Measurements from ENCODE around the gene JMJD1C. TPM values are rescaled to one million over a fixed set of nuclear protein-coding genes. Genes with fewer than 3 reads are reported as not detected.

The JMJD1C gene
- total and polyA plus RNA-seq, 2 donors (not counting 3 experiments of a cell fraction or from before 2014, with no cell fraction given): 32.1 to 97.1 TPM

- CTCF ChIA-PET: interaction anchor here (1.4 to 1.6 kb wide), 2 partner anchors 9 to 16 kb away, joined by 4 to 5 read pairs; no protein-coding TSS in a partner anchor
- peak; percentile 44 for DNase-seq (ENCODE audit: low read depth, low spot score)
- no peaks in the 10 kb centered on the region for H3K9me3 ChIP-seq (replicated peaks; ENCODE audit: control insufficient read depth, insufficient read depth, low read length)
Measured at GRCh38 chr10:63240807-63241206, 225.0 kb downstream of the JMJD1C start.

More at GRCh38 chr10:63240807-63241206, 225.0 kb downstream of the JMJD1C start:
- BruUV-seq (replicated peaks): no TSS peak
- FAIRE-seq: no peak
- Histone ChIP-seq H3K4me1 (ENCODE audit: control insufficient read depth, extremely low read depth, insufficient read depth, low read length) (peaks cover 60% of the 10 kb centered on the region), H3K4me2 (ENCODE audit: insufficient read depth, low read length) (peak overlapping the region; percentile 93), H3K9ac (replicated peaks; ENCODE audit: extremely low read depth, insufficient read depth, low read length) (no peak overlapping the region), H3K27ac (ENCODE audit: insufficient read depth, low read depth, low read length) (peak overlapping the region; percentile 67), H3K27me3 (ENCODE audit: control insufficient read depth in 2 of 2, insufficient read depth in 2 of 2, low read length in 2 of 2) (no peaks in the 10 kb centered on the region), H3K36me3 (ENCODE audit: control insufficient read depth in 2 of 2, extremely low read depth in 1 of 2, insufficient read depth in 2 of 2, low read length in 2 of 2) (peaks cover 0 to 2% of the 10 kb centered on the region in 2 experiments), H4K20me1 (replicated peaks; ENCODE audit: control insufficient read depth, extremely low read depth, insufficient read depth, low read length) (peaks cover 4% of the 10 kb centered on the region), H3K4me3 (replicated peaks in 1 of 3; ENCODE audit: insufficient read depth in 1 of 3, low read depth in 1 of 3, low read length in 3 of 3) (no peak overlapping the region), H3K79me2 (ENCODE audit: control insufficient read depth, insufficient read depth, low read length) (peaks cover 85% of the 10 kb centered on the region), H3K9me1 (replicated peaks; ENCODE audit: control insufficient read depth, extremely low read depth, insufficient read depth, low read length) (no peaks in the 10 kb centered on the region), H2AFZ (ENCODE audit: low read depth, low read length) (no peak overlapping the region)
- POLR2A ChIA-PET: interaction anchor here (0.9 kb wide), 1 partner anchor 27 kb away, joined by 3 read pairs; no protein-coding TSS in a partner anchor
- dilution Hi-C loops (cut with MboI; ENCODE audit: extremely low pct_ligation_motif_present, low sequenced_read_pairs): no loop called here
- TF ChIP-seq JUN (IDR thresholded peaks at IDR 0.05; ENCODE audit: borderline replicate concordance, insufficient read depth, insufficient read length, low read depth): no peak
- no peak for TF ChIP-seq GATA2 (IDR thresholded peaks at IDR 0.05; ENCODE audit: insufficient read depth, insufficient read length, low read depth, low read length)
- no peak for TF ChIP-seq POLR2A (IDR thresholded peaks at IDR 0.05; ENCODE audit: low read depth, low read length)
- TF ChIP-seq MAX (IDR thresholded peaks at IDR 0.05; ENCODE audit: insufficient read depth, insufficient read length): no peak
- no peak for TF ChIP-seq FOS (IDR thresholded peaks at IDR 0.05; ENCODE audit: borderline replicate concordance, insufficient read depth, low read length)
- TF ChIP-seq EZH2 (IDR thresholded peaks at IDR 0.05; ENCODE audit: borderline replicate concordance, low read depth, low read length, severe bottlenecking): no peak
- no peak for TF ChIP-seq CTCF (IDR thresholded peaks at IDR 0.05; ENCODE audit: extremely low read depth in 1 of 2, insufficient read depth in 1 of 2, low read depth in 1 of 2, low read length in 2 of 2)
- TF ChIP-seq POLR2AphosphoS5 (IDR thresholded peaks at IDR 0.05; ENCODE audit: insufficient read depth, low read depth, low read length): no peak
- intact Hi-C loops (cut with micrococcal nuclease): loop anchor here (2.0 kb wide), 1 partner anchor 26 kb away; no protein-coding TSS in a partner anchor

Measured in endothelial cell of umbilical vein (primary cell).